Fibroblast of mammary gland (primary cell): ENCODE results near the gene CYTL1.

ENCODE experiments used
- DNase-seq: peaks from one replicate; pipeline ENCODE4 v3.0.0-alpha.2; 2010; ENCODE audit warnings: low read depth
- H3K4me3 ChIP-seq: 2 replicates; pipeline ENCODE4 v1.5.1; 2011; ENCODE audit warnings: low read depth, mild to moderate bottlenecking, low read length, moderate library complexity; ENCODE audit not compliant: control insufficient read depth
- CTCF ChIP-seq: conservative IDR thresholded peaks from 2 replicates; pipeline ENCODE4 v1.5.1; 2011; ENCODE audit warnings: low read depth, low read length, inconsistent platforms; ENCODE audit not compliant: control insufficient read depth, insufficient read depth

CYTL1 gene

GRCh38 chr4:4994312-4995097 lies 24.8 kb downstream of the CYTL1 start:
- no peak for DNase-seq
- no peak overlapping the region for H3K4me3 ChIP-seq
- TF ChIP-seq CTCF: no peak

DNA sequence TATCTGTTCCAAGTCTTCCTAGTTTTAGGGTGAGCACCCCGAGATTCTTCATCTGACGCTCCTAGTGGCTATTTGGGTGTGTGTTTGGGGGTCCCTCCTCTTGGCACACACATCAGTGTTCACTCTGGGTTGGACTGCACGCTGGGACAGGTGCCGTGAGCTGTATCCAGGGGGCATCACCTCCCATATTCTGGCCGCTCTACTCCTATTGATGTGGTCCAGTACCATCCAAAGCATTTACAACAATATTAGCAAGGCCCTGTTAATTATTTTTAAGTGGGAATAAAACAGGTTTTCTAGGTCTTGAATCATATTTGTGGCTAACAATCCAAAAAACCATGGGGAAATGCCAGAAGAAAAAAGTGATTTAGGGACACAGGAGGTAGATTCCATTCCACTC lies 26.4 kb downstream of the CYTL1 start:
- TF ChIP-seq CTCF: no peak
- no peak overlapping the region for H3K4me3 ChIP-seq
- no peak for DNase-seq

GRCh38 chr4:4991541-4992099 lies 27.6 kb downstream of the CYTL1 start:
- H3K4me3 ChIP-seq: no peak overlapping the region
- DNase-seq: no peak
- TF ChIP-seq CTCF: no peak

GRCh38 chr4:4990857-4991540 lies 28.3 kb downstream of the CYTL1 start:
- DNase-seq: peak; percentile 95
- no peak overlapping the region for H3K4me3 ChIP-seq
- no peak for TF ChIP-seq CTCF

DNA sequence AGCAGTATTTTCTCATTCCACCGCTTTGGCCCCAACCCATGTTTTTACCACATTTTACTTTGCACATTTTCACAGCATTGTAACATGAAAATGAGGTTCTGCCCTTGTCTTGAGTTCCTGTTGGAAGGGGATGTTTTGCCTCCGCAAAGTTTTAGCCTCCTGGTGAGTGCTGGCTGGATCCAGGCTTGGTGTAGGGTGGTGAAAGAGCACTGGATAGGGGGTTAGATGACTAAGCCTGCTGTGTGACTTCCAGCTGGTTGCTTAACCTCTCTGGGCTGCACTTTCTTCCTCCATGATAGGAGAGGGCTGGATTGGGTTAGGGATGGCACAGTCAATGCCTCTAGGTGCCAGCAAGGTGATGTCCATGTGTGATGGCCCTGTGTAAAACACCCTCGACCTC lies 28.9 kb downstream of the CYTL1 start:
- DNase-seq: peak; percentile 28
- no peak for TF ChIP-seq CTCF
- no peak overlapping the region for H3K4me3 ChIP-seq

DNA sequence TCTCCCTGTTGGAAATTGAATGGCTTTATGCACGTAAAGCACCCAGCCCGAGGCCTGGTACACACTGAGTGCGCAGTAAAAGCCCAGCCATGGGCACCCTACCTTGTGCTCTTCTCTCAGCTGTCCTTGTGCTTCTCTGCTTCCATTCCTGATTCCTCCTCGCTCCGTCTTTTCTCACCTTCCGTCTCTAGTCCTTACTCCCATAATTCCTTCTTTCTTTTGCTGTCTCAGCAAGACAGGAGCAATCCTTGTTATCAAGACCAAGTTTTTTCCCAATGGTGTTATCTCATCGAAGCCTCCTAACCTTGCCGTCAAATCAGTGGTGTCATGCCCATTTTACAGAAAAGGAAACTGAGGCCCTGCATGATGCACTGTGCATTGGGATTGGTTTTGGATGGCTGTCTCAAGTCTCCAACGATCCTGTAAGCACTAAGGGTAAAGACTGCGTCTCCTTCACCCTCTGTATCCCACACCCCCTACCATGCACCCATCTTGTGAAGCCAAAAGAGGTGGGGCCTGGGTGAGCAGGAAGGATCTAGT lies 30.1 kb downstream of the CYTL1 start:
- DNase-seq: no peak
- no peak overlapping the region for H3K4me3 ChIP-seq
- TF ChIP-seq CTCF: no peak
